Adrenal gland (tissue), 5 donors: ENCODE measurements around the gene FKTN.
"Not testable (repeated sequence)": the region's sequence is repeated elsewhere in the genome, so short reads cannot be mapped to it uniquely, and the experiment has no call there.

ENCODE experiments used
- POLR2A ChIP-seq, 2 donors: fragments of 450-650 bp; IDR thresholded peaks; one replicate each; pipeline ENCODE4 v1.6.1; 2017; ENCODE audit warnings: antibody characterized with exemption in 2 of 2, mild to moderate bottlenecking in 2 of 2, moderate library complexity in 1 of 2
- TF ChIP-seq, protein P1 (sequence below), 6 experiments: fragments of 450-650 bp in 4 of 6; fragments of 200-600 bp in 2 of 6; sonication (generic) in 1 of 6; IDR thresholded peaks; 1 replicate in 5 of 6; 2 replicates in 1 of 6; pipeline versions ENCODE4 v1.5.1 to v1.8.0; 2016 to 2021; ENCODE audit warnings: antibody characterized with exemption in 6 of 6, mild to moderate bottlenecking in 2 of 6, moderate library complexity in 1 of 6
- donor health status: DM: no; HTN: no; CAD: no.

DNA sequence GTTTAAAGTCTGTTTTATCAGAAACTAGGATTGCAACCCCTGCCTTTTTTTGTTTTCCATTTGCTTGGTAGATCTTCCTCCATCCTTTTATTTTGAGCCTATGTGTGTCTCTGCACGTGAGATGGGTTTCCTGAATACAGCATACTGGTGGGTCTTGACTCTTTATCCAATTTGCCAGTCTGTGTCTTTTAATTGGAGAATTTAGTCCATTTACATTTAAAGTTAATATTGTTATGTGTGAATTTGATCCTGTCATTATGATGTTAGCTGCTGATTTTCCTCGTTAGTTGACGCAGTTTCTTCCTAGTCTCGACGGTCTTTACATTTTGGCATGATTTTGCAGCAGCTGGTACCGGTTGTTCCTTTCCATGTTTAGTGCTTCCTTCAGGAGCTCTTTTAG, 22.0 kb downstream of the FKTN start:
- TF ChIP-seq, protein P1, sequence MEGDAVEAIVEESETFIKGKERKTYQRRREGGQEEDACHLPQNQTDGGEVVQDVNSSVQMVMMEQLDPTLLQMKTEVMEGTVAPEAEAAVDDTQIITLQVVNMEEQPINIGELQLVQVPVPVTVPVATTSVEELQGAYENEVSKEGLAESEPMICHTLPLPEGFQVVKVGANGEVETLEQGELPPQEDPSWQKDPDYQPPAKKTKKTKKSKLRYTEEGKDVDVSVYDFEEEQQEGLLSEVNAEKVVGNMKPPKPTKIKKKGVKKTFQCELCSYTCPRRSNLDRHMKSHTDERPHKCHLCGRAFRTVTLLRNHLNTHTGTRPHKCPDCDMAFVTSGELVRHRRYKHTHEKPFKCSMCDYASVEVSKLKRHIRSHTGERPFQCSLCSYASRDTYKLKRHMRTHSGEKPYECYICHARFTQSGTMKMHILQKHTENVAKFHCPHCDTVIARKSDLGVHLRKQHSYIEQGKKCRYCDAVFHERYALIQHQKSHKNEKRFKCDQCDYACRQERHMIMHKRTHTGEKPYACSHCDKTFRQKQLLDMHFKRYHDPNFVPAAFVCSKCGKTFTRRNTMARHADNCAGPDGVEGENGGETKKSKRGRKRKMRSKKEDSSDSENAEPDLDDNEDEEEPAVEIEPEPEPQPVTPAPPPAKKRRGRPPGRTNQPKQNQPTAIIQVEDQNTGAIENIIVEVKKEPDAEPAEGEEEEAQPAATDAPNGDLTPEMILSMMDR (IDR thresholded peaks at IDR 0.05): not testable (repeated sequence)
- TF ChIP-seq POLR2A (IDR thresholded peaks at IDR 0.05): not testable (repeated sequence)
